Measurements from ENCODE around the gene TIMM13. TPM values are rescaled to one million over a fixed set of nuclear protein-coding genes. Genes with fewer than 3 reads are reported as not detected.

TIMM13 gene
- total and polyA plus RNA-seq, 9 of the 15 experiments (the other 6 are each of a cell fraction or from before 2014, with no cell fraction given): 17.6 to 215 (median 71.8) TPM

GRCh38 chr19:2380567-2380966 lies 46.8 kb downstream of the TIMM13 start:
- Histone ChIP-seq H3K9me1 (ENCODE audit: control insufficient read depth, insufficient read depth, low read length) (no peaks in the 10 kb centered on the region), H2AFZ (ENCODE audit: low read depth, low read length) (no peak overlapping the region), H3K4me2 (ENCODE audit: insufficient read depth, low read length) (no peak overlapping the region), H3K27ac (ENCODE audit: extremely low read depth, low read depth, low read length) (no peak overlapping the region), H3K27me3 (ENCODE audit: control insufficient read depth in 2 of 2, insufficient read depth in 2 of 2, low read length in 2 of 2) (no peaks in the 10 kb centered on the region), H3K9ac (ENCODE audit: insufficient read depth in 1 of 2, low read depth in 2 of 2, low read length in 2 of 2) (no peak overlapping the region), H3K4me3 (no peak overlapping the region), H4K20me1 (replicated peaks; ENCODE audit: control insufficient read depth, insufficient read depth, low read length) (no peaks in the 10 kb centered on the region), H3K36me3 (ENCODE audit: control insufficient read depth, insufficient read depth, low read length) (no peaks in the 10 kb centered on the region), H3K79me2 (ENCODE audit: control insufficient read depth, insufficient read depth, low read length) (no peaks in the 10 kb centered on the region), H3K4me1 (replicated peaks in 1 of 2; ENCODE audit: control insufficient read depth in 2 of 2, insufficient read depth in 2 of 2, low read length in 2 of 2) (peaks cover 0 to 18% of the 10 kb centered on the region in 2 experiments; a peak in 3 of 5 replicates), H3K9me3 (replicated peaks; ENCODE audit: control insufficient read depth, insufficient read depth, low read depth, low read length) (peaks cover 9% of the 10 kb centered on the region)
- ChIA-PET POLR2A (interaction anchor here (0.8 to 0.9 kb wide), 2 partner anchors 14 to 141 kb away, joined by 3 read pairs; no protein-coding TSS in a partner anchor), CTCF (ENCODE audit: low intra/inter-chr PET ratio) (no interaction called here)
- no peak for FAIRE-seq
- in situ Hi-C loops (cut with MboI): loop anchor here (10.0 kb wide), 1 partner anchor 226 kb away; the partner anchor contains the start of gene AP3D1
- DNase-seq (ENCODE audit: extremely low read depth in 1 of 4, low spot score in 3 of 4): no peak
- BruUV-seq (replicated peaks): no TSS peak
- intact Hi-C loops (cut with micrococcal nuclease): loop anchor here (10.0 kb wide), 1 partner anchor 56 kb away; the partner anchor contains the start of genes LSM7 and SPPL2B
- WGBS (ENCODE audit: insufficient coverage, low coverage, missing lambda C conversion rate): 27% methylated on average over 2 of the region's 2 CpGs
- ATAC-seq: no peak
- TF ChIP-seq CBX1 (IDR thresholded peaks at IDR 0.05; ENCODE audit: low read depth): peak; percentile 58; the same call in 1 of the 2 replicates
- TF ChIP-seq MAFK (IDR thresholded peaks at IDR 0.05; ENCODE audit: low read length): no peak
- no peak for TF ChIP-seq ZBTB8A (IDR thresholded peaks at IDR 0.05; ENCODE audit: partially characterized antibody)
- TF ChIP-seq ZNF592 (IDR thresholded peaks at IDR 0.05): no peak
- TF ChIP-seq MAFG (tag; conservative IDR thresholded peaks at IDR 0.05): no peak
- TF ChIP-seq ZNF41 (CRISPR knock-in tag; conservative IDR thresholded peaks at IDR 0.05): no peak
- peak; percentile 10 to 41; a peak in 2 of 4 replicates for TF ChIP-seq KDM1A (IDR thresholded peaks at IDR 0.05)
- TF ChIP-seq GTF2B (IDR thresholded peaks at IDR 0.05; ENCODE audit: extremely low read depth, insufficient read length): no peak
- TF ChIP-seq LCOR (CRISPR knock-in tag; IDR thresholded peaks at IDR 0.05): no peak
- TF ChIP-seq SIN3B (IDR thresholded peaks at IDR 0.05; ENCODE audit: low read depth): no peak
- TF ChIP-seq RBM25 (IDR thresholded peaks at IDR 0.05; ENCODE audit: low read depth, low read length, severe bottlenecking): peak; percentile 76
- peak; percentile 52; the same call in 1 of the 2 replicates for TF ChIP-seq TRIM28 (IDR thresholded peaks at IDR 0.05)
- TF ChIP-seq ETV5 (CRISPR knock-in tag; IDR thresholded peaks at IDR 0.05; ENCODE audit: low read depth): no peak
- TF ChIP-seq ZNF212 (CRISPR knock-in tag; IDR thresholded peaks at IDR 0.05): no peak
- no peak for TF ChIP-seq ETV6 (IDR thresholded peaks at IDR 0.05; ENCODE audit: borderline replicate concordance in 1 of 2, low read depth in 2 of 2, low read length in 1 of 2)
- no peak for TF ChIP-seq ETV6 (CRISPR knock-in tag; IDR thresholded peaks at IDR 0.05; ENCODE audit: borderline replicate concordance)
- peak in 1 of 2 experiments; percentile 39; a peak in 1 of 4 replicates for TF ChIP-seq TRIM24 (IDR thresholded peaks at IDR 0.05)
- TF ChIP-seq HDAC6 (IDR thresholded peaks at IDR 0.05; ENCODE audit: low read depth, low read length): no peak
- TF ChIP-seq SRSF9 (IDR thresholded peaks at IDR 0.05; ENCODE audit: borderline replicate concordance, low read depth, low read length): no peak
- no peak for TF ChIP-seq BRD9 (IDR thresholded peaks at IDR 0.05; ENCODE audit: low read depth, partially characterized antibody)

All from K562 (cell line).